Thyroid gland (tissue), 4 donors: ENCODE results near the gene UNC13D.

Experiments used
- CTCF ChIP-seq, 6 experiments: fragments of 200-600 bp in 3 of 6; fragments of 450-650 bp in 3 of 6; sonication (generic) in 3 of 6; IDR thresholded peaks; one replicate each; pipeline ENCODE4 v1.5.1; 2016 to 2019; ENCODE audit warnings: antibody characterized with exemption in 6 of 6, mild to moderate bottlenecking in 2 of 6, inconsistent platforms in 1 of 6, moderate library complexity in 1 of 6
- POLR2A ChIP-seq, 2 donors: fragments of 450-650 bp; IDR thresholded peaks; one replicate each; pipeline ENCODE4 v1.6.1; 2017; ENCODE audit warnings: antibody characterized with exemption in 2 of 2, mild to moderate bottlenecking in 2 of 2, moderate library complexity in 1 of 2

GRCh38 chr17:75876190-75876937 lies 32.2 kb upstream of the UNC13D start:
- TF ChIP-seq CTCF (IDR thresholded peaks at IDR 0.05) (peak in 2 of 6 experiments; percentile 14 to 23), POLR2A (IDR thresholded peaks at IDR 0.05) (peak in 1 of 2 donors; percentile 29)
